ENCODE results near the gene ZFAND3.

- TF ChIP-seq NKRF (conservative IDR thresholded peaks at IDR 0.05) (no peak), ZNF274 (IDR thresholded peaks at IDR 0.05; ENCODE audit: insufficient read depth, insufficient read length) (no peak), BCL11A (IDR thresholded peaks at IDR 0.05; ENCODE audit: low read depth, low read length) (no peak), EZH2 (IDR thresholded peaks at IDR 0.05; ENCODE audit: borderline replicate concordance, control insufficient read depth, low read depth, low read length) (no peak), CTCF (IDR thresholded peaks at IDR 0.05 in 2 of 3, conservative IDR thresholded peaks at IDR 0.05 in 1 of 3; ENCODE audit: control insufficient read depth in 2 of 3, extremely low read depth in 1 of 3, insufficient read depth in 1 of 3, low read depth in 3 of 3, low read length in 3 of 3) (no peak)
Measured at GRCh38 chr6:38063973-38064372, 244.4 kb downstream of the ZFAND3 start.
